NCI-H1417 treated with DMSO at 0.1 percent for 48 hours (cell line): ENCODE measurements around the gene ADRA2B.

ENCODE experiments used
- DNase-seq: peaks from one replicate; lab custom pipeline; 2025; lab: John Stamatoyannopoulos, UW

ADRA2B gene

GRCh38 chr2:96116879-96117533 is 635 bp upstream of the ADRA2B start:
- no peak for DNase-seq

- no peak for DNase-seq
These were observed 544 bp downstream of the ADRA2B start for GRCh38 chr2:96115631-96116423.

DNA sequence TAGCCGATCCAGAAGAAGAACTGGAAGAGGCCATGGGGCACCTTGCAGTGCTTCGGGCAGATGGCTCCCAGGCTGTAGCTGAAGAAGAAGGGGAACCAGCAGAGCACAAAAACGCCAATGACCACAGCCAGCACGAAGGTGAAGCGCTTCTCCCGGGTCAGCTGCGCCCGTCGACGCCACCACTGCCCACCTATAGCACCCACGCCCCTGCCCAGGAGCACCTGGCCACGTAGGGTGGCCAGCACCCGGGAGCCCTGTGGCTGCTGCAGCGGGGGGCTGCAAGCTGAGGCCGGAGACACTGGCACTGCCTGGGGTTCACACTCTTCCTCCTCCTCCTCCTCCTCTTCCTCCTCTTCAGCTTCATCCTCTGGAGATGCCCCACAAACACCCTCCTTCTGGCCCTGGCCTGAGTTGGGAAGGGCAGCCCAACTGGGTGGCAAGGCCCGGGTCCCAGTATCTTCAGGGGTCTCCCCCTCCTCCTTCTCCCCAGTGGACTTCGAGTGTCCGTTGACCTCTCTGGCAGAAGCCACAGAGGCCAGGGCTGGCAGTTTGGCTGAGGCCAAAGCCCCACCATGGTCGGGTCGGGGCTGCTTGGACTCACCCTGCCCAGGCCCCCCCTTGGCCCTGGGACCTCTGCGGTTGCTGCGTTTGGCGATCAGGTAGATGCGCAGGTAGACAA is 1.3 kb downstream of the ADRA2B start:
- no peak for DNase-seq

- no peak for DNase-seq
These were observed 1.8 kb downstream of the ADRA2B start for GRCh38 chr2:96114546-96114902.

DNA sequence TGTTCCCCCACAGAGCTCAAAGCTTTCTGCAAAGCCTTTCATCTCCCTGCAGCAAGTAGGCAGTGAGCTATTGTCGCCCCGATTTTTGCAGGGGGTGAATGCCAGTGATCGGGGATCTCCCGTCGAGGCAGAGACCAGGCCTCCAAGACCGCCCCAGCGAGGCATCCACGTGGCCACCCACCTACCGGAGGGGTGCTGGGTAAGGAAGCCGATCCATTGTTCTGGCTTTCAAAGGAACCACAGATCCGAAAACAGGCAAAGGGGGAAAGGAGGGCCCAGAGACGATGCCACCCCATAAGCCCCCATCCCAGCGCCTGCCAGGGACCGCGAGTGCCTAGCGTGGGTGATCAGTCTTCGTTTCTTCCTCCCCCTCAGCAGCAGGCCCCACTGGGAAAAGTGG is 2.4 kb downstream of the ADRA2B start:
- DNase-seq = no peak

DNA sequence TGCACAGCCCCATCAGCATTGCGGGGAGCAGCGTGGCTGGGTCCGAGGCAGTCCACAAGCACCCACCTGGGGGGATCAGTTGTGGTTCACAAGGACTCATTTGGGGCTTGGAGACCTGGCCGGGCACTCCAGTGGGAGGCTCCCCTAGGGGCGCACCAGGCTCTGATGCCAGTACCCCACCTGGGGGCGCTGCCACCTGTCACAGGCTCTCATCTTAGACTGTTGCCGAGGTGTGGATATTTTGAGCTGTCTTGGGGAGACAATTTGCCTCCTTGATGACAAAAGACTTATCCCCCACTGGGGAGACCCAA is 3.0 kb downstream of the ADRA2B start:
- no peak for DNase-seq

DNA sequence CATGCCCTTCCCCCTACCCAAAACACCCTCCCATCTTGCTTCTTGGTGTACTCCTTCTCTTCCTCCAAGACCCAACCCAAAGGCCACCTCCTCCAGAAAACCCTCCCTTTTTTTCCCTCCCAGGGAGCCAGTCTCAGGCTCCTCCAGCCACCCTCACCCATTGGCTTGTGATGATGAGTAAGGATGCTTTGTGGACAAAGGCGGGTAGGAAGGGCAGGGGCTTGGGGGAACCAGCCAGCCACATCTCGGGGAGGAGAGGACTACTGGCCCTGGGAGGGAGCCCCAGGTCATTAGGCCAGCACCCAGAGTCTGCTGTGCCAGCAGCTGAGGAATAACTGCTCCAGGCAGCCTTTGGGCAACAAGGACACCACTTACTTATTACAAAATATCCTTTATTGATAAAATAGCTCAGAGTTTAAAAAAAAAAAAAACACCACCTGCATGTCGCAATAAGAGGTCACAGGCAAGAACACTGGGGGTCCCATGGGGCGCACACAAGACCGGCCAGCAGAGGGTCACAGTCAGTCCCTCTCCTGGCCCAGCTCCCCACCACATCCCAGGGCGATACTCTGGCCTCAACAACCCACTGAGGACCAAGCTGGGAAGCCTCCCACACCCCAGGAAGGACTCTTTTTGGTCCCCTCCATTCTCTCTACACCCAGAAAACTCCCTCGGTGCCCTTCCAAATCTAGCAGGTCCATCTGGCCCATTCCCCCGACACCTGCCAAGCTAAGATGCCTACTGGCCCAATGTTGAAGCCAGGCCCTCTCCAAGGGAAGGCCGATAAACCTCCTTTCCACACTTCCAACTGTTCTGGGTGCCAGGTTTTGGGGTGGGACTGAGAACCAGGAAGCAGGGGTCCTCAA is 3.6 kb downstream of the ADRA2B start:
- DNase-seq = no peak

- no peak for DNase-seq
These were observed 4.4 kb downstream of the ADRA2B start for GRCh38 chr2:96111823-96112500.

DNA sequence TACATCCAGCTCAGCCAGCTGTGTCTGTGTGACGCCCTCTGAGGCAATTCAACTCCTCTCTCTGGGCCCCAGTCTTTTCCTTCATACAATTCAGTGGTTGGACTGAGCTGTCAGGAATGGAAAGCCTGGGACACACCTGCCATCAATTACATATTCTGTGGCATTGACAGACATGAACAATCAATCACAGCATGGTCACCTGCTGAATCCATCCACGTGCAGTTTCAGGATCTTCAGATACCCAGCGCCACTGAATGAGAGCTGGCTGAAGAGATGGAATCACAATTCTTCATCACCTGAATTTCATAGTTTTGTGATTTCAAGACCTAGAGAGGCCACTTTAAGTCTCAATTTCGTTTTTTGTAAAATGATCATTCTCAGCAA is 5.1 kb downstream of the ADRA2B start:
- DNase-seq = no peak

- no peak for DNase-seq
These were observed 5.6 kb downstream of the ADRA2B start for GRCh38 chr2:96110621-96111256.

GRCh38 chr2:96109931-96110511 is 6.3 kb downstream of the ADRA2B start:
- DNase-seq = no peak

DNA sequence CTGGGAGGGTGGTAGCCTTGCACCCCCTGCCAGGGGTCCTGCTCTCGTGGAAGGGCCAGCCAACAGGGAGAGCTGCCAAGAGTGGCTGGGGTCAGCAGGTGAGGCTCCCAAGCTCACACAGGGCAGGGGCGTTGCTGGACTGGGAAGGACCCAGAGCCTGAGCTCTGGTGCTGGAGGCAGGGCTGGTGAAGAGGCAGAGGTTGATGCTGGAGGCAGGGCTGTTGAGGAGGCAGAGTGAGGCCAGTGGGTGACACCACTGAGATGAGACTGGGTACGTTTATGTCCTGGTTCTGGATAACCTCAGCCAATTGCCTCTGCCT is 7.0 kb downstream of the ADRA2B start:
- no peak for DNase-seq

- no peak for DNase-seq
These were observed 7.6 kb downstream of the ADRA2B start for GRCh38 chr2:96108541-96109360.

- no peak for DNase-seq
These were observed 8.2 kb downstream of the ADRA2B start for GRCh38 chr2:96108151-96108540.

GRCh38 chr2:96107708-96108065 is 8.7 kb downstream of the ADRA2B start:
- no peak for DNase-seq

DNA sequence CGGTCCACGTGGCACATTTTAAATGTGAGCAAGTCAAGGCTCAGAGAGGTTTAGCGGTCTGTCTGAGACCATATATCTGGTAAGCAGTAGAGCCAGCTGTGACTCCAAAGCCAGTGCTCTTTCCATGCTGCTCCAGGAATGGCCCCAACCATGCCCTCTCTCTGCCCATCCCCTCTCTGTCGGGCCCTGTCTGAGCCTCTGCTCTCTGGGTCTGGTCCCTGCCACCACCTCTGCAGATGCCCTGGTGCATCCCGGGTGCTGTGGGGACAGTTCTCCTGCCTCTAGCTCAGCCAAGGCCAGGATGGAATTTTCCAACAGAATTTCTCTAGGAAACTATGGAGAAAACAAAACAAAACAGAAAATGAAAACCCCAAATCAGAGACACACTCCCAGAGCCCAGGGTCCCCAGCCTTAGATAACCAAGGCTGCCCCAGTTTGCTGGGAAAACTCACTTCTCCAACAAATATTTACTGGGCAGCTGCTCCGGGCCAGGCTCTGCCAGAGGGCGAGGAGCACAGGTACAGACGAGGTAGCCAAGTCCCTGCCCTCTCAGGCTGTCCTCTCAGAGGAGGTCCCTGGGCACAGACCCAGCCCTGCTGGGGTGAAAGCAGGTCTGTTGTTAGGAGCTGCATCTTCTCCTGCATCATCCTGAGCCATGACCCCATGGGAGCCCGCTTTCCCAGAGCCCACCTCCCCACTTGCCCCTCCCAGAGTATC is 9.2 kb downstream of the ADRA2B start:
- DNase-seq = no peak

DNA sequence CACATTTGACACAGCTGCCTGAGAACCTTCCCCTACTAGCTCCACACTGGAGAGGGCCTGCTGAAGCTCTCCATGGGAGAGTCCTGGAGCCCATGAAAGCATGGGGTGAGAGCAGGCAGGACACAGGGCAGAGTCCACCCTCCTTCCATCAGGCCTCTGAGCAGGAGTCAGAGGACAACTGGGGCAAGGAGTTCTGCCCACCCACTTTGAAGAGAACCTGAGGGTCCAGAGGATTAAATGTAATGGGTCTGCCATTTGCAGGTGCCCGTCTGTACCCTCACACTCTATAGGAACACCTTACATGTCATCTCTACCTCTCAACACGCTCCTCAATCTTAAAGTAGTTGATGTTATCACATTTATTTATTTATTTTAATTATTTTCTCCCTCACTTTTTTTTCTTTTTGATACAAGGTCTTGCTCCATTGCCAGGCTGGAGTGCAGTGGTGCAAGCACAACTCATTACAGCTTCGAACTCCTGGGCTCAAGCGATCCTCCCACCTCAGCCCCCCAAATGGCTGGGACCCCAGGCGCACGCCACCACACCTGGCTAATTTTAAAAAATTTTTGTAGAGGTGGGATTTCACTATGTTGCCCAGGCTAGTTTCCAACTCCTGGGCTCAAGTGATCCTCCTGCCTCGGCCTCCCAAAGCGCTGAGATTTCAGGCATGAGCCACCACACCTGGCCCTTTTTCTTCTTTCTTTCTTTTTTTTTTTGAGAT is 10.2 kb downstream of the ADRA2B start:
- no peak for DNase-seq

DNA sequence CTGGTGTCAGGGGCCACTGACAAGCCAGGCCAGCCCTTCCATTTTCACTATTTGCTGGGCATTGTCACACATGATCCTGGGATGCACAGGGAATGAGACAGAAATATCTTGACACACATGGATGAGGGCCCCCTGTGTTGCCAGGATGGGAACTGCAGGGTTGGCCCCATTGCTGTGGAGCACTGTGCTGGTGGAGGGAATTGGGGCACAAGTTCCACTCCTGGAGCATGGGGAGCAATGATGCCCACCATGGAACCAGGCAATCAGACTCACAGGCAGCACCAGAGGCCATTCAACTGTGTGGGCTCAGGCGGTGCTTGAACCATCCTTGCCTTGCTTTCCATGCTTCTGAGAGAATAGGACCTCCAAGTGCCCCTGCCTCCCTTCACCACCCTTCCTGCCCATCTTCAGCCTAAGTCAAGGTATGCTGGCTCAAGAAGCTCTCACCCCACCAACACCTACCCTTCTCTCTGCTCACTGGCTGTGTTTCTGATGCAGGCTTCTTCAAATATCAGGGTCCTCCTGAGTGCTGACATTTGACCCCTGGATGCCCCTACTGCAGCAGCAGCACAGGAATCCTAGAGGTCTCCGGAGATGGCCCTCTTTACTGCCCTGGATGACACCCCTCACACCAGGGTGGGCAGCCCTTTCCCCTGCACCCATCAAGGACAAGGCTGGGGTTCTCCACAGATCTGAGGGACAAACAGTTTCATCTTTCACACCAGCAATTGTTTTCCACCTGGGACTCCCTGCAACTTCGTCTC is 11.0 kb downstream of the ADRA2B start:
- no peak for DNase-seq
